DMS 273 (cell line): ENCODE data around the gene FLRT1.
"Not testable (repeated sequence)": the region's sequence is repeated elsewhere in the genome, so short reads cannot be mapped to it uniquely, and the experiment has no call there.

Experiments used
- DNase-seq: peaks from one replicate; lab custom pipeline; 2025; ENCODE audit not compliant: unreplicated experiment; lab: John Stamatoyannopoulos, UW

Gene FLRT1

DNA sequence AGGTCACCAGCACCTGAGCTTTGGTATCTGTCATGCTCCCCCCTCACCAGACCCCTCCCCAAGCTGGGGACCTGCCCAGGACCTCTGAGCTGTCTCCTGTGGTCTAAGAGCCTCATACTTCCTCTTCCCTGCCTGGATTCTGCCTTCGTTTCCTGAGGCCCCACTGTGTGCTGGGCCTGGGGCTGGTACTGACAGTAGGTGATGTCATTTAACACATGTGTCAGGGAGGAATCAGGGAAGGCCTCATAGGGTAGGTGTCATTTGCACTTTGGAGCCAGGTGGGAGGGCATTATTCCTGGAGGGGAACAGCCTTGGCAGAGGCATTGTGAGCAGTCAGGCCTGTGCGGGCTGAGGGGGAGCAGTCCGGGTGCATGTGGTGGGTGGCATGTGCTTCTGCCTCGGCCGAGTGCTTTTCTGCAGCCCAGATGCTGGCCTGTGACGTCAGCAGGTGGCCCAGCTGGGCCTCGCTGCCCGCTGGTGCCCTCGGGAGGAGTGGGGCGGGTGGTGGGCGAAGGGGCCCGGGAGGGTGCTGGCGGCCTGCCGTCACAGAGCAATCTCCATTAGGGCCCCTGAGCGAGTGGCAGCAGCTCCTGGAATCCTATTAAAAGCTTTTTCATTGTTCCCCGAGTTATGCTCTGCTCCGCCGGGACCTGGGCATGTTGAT, 9.1 kb downstream of the FLRT1 start:
- DNase-seq: peak; percentile 80

DNA sequence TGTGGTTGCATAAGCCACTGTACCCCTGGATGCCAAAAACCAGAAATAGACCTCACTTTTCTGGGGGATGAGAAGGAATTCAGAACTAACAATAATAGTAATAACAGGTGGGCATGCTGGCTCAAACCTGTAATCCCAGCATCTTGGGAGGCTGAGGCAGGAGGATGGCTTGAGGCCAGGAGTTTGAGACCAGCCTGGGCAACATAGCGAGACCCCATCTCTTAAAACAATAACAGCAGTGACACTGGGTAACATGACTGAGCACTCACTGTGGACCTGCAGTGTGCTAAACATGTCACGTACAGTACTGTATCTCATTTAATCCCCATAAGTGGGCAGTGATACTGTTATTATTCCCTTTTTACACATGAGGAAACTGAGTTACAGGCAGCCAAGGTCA, 10.0 kb downstream of the FLRT1 start:
- DNase-seq: no peak

DNA sequence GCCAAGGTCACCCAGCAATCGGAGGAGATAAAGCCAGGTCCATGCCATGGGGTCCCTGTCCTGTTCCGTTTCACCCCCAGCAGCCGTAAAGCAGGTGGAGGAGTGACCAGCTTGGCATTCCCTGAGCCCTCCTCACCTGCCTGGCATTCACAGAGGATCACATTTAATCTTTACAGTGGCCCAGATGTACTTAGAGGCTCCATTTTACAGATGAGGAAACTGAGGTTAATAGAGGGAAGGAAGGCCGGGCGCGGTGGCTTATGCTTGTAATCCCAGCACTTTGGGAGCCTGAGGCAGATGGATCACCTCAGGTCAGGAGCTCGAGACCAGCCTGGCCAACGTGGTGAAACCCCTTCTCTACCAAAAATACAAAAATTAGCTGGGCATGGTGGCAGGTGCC, 11.6 kb downstream of the FLRT1 start:
- DNase-seq: not testable (repeated sequence)

DNA sequence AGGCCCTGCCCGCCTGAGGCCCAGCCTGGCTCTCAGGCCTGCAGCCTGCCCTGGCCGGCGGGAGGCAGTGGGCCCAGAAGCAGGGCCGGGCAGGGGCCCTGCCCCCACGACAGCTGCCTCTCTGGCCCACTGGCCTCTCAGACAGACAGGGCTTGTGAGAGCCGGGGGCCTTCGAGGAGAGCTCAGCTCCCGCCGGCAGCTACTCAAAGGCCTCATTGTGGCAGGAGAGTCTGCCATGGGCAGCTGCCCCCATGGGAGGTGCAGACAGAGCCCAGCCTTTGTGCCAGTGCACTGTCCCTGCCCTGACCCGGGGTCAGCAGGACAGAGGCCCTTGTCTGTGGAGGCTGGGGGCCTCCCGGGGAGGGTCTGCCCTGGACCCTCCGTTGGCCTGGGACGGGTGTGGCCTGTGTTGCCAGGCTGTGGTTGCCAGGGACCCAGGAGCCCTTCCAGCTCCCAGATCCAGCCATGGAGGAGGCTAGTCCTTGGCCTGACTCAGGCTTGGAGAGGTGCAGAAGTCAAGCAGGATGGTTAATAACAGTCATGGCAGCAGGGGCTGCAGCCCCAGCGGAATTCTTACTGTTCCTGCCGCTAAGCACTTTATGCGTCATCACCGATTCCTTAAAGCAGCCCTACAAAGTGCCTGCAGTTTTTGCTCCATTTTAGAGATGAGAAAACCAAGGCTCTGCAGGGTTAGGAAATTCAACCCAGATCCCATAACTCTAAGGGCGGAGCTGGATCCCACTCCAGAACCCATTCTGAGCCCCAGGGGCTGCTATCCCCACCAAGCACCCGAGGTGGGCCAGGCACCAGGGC, 12.5 kb downstream of the FLRT1 start:
- DNase-seq: no peak

- DNase-seq: no peak
Observed at GRCh38 chr11:64049509-64049908, 13.8 kb downstream of the FLRT1 start.

GRCh38 chr11:64051297-64051696, 15.6 kb downstream of the FLRT1 start:
- DNase-seq: no peak

- no peak for DNase-seq
Observed at GRCh38 chr11:64052436-64052835, 16.7 kb downstream of the FLRT1 start.

- DNase-seq: no peak
Observed at GRCh38 chr11:64052938-64053622, 17.3 kb downstream of the FLRT1 start.

DNA sequence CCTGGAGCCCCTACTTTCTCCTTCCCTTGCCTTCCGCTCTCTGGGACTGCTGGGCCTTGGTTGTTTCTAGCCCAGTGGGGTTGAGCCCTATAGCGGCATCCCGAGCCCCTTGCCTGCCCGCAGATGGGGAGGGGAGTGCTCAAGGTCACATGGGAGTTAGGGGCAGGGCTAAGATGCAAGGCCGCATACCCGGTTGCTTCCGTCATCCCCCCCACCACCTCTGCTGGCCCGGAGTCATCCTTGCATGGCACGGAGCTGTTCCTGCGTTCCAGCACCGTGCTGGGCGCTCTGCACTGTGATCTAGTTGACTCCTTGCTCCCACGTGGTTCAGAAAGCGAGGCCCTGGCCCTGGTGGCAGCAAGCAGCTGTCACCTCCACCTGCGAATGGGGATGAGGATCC, 18.0 kb downstream of the FLRT1 start:
- no peak for DNase-seq

- peak; percentile 45 for DNase-seq
Observed at GRCh38 chr11:64055077-64055476, 19.3 kb downstream of the FLRT1 start.

DNA sequence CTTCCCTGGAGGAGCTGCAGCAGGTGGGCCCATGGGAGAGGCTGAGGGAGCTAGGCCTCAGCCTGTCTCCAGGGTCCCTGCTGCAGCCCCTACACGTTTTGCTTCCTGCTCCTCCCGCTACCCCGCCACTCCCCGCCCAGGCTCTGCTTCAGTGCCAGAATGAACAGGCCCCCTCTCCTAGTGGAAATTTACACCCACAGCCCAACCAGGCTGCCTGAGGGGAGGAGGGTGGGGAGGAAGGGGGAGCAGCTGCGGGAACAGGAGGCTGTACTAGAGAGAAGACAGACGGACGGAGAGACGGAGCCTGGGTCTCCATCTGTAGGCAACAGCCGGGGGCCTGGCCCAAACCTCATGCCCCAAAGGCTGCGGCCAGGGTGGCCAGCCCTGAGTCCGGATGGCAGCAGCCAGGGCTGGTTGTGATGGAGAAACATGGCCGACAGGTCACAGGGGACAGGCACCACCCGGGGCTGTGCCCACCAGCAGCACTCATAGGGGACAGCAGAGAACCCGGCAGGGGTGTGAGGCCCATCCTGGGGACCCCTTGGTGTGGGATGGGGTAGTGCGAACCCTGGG, 20.6 kb downstream of the FLRT1 start:
- DNase-seq: peak; percentile 86

GRCh38 chr11:64056861-64057260, 21.1 kb downstream of the FLRT1 start:
- no peak for DNase-seq

- no peak for DNase-seq
Observed at GRCh38 chr11:64057890-64058289, 22.2 kb downstream of the FLRT1 start.

- peak; percentile 87 for DNase-seq
Observed at GRCh38 chr11:64058494-64058893, 22.8 kb downstream of the FLRT1 start.

- DNase-seq: no peak
Observed at GRCh38 chr11:64059339-64060140, 23.8 kb downstream of the FLRT1 start.

DNA sequence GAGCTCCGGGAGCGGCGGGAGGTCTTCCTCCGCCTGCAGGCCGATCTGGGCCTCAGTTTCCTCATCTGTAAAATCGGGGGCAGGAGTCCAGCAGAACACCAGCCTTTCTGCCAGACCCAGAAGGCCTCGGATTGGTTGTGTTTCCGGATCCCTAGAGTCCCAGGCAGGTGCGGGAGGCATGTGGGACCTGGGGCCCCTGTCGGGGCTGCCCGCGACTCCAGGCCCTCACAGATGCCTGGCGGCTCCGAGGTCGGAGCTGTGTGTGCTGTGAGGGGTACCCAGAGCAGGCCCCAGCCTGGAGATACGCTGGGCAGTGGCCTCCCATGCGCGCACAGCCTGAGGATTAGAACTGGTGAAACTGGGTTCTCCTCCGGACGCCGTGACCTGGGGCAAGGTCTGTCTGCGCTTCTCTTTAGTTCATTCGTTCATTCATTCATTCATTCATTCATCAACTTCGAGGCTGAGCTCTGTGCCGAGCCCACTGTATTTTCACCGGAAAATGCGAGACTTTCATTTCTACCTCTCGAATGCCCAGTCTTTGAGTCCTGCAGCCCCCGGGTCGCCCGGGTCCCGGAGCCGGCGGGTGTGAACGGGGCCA, 24.6 kb downstream of the FLRT1 start:
- no peak for DNase-seq

DNA sequence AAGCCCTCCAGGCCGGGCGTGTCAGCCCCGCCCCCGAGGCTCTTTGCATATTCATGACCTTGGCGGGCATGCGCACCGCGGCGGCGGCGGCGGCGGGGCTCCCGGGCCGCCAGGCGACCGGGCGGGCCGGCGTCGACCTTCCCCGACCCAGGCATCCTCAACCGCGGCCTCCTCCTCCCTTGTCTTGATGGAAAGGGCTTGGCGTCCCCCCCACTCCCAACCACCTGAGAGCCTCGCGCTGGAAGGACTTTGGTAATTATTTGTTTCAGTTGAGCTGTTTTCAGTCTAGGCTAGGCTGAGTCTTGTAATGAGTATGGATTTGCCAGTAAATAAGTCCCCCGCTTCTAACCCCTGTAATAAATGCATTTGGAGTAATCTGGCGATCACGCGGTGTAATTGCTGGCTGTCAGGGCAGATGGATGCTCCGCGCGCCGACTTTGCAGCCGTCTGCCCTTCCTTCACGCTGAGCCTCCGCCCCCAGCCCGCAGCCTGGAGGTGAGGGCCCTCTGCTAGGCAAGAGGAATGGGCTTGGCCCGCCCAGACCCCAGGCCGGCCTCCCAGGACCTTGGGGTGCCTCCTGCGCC, 25.2 kb downstream of the FLRT1 start:
- DNase-seq: peak; percentile 86

DNA sequence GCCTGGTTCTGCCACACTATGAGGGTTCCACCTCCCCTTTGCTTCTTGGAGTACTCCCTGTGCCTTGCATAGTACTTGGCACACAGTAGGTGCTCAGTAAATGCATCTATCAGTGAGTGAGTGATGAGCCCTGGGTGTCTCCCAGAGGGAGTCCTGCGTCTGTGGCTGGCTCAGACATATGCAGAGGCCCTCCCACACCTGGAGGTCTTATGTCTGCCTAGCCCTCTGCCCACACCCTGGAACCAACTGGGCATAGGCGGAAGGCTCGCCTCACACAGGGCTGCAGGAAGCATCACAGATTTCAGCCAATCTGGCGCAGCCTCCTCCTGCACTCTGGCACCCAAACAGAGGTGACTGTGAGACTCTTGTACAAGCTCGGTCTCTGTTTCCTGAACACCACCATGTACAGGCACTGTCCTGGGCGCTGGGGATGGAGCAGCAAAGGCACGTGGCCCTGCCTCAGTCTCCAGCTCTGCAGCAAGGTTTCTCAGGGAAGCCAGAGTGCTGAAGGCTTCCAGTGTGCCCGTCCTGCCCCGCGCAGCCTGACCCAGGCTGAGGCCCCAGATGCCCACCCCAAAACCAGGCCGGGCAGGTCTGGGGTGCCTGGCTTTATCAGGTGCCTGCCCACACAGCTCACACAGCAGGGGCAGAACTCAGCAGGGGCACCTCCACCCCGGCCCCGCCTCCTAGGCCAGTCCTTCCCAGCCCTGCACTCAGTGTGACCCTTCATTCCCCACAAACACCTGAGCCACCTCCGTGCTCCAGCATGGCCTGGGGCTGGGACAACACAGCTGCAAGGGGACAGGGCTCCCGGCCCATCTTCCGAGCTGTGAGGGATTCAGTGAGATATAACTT, 26.7 kb downstream of the FLRT1 start:
- no peak for DNase-seq

DNA sequence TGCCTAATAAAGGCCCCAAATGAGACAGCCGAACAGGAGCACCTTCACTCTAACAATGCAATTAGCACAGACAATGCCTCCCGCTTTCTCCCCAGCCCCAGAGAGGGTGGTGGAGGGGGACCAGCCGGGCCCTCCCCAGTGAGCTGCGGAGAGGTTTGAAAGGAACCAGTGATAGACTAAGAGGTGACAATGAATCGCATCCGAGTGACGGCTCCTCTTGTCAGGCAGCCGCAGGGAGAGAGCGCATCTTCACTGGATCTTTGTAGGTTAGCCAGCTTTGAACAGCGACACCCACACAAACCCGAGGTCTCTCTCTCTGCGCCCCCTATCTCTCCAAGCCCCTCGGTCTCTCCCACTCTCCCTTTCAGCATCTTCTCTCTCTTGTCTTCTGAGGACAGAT, 28.0 kb downstream of the FLRT1 start:
- DNase-seq: no peak
